ENCODE data around the gene PKLR. TPM values are rescaled to one million over a fixed set of nuclear protein-coding genes. Genes with fewer than 3 reads are reported as not detected.

Gene PKLR
- total and polyA plus RNA-seq, 2 of the 8 experiments (the other 6 are each of a cell fraction or from before 2014, with no cell fraction given) = 2.3 to 7.5 TPM

DNA sequence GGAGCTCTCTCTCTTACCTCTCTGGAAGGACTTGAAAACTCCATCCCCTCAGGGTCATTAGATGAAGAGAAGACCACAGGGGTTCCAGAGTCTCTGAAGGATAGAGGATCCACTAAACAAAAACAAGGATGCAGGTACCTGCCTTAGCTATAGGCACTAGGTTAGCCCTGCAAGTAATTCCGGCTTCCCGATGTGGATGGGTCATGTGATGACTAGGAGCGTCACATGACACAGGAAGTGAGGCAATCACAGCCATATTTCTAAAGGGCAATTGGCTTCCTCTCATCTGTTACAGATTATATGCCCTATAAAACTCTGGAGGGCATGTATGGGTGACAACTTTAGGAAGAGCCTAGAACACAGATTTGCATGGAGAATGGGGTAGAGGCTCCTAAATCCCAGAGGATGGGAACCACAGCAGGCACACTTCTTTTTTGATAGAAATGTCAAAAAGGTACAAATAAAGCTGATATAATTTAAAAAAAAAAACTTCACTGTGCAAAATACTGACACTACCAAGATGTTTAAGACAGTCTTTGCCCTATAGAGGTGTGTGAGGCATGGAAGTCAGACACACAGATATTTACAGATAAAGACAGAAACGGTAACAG lies 60.1 kb downstream of the PKLR start (continued):
- TF ChIP-seq NANOG (IDR thresholded peaks at IDR 0.05; ENCODE audit: insufficient read depth, low read depth, low read length, poor library complexity, severe bottlenecking) = peak; percentile 58
- TF ChIP-seq, protein P1, sequence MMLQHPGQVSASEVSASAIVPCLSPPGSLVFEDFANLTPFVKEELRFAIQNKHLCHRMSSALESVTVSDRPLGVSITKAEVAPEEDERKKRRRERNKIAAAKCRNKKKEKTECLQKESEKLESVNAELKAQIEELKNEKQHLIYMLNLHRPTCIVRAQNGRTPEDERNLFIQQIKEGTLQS (IDR thresholded peaks at IDR 0.05; ENCODE audit: insufficient read depth, low read depth, low read length) = peak; percentile 99
- TF ChIP-seq POLR2AphosphoS5 (IDR thresholded peaks at IDR 0.05; ENCODE audit: low read depth, low read length) = no peak
- TF ChIP-seq FOSL1 (IDR thresholded peaks at IDR 0.05; ENCODE audit: insufficient read depth, low read depth, low read length) = no peak
- TF ChIP-seq TCF12 (IDR thresholded peaks at IDR 0.05; ENCODE audit: low read depth, low read length) = peak; percentile 55; the same call in 1 of the 2 replicates
- peak; percentile 99 for TF ChIP-seq USF2 (IDR thresholded peaks at IDR 0.05; ENCODE audit: low read length)
- TF ChIP-seq, protein P2, sequence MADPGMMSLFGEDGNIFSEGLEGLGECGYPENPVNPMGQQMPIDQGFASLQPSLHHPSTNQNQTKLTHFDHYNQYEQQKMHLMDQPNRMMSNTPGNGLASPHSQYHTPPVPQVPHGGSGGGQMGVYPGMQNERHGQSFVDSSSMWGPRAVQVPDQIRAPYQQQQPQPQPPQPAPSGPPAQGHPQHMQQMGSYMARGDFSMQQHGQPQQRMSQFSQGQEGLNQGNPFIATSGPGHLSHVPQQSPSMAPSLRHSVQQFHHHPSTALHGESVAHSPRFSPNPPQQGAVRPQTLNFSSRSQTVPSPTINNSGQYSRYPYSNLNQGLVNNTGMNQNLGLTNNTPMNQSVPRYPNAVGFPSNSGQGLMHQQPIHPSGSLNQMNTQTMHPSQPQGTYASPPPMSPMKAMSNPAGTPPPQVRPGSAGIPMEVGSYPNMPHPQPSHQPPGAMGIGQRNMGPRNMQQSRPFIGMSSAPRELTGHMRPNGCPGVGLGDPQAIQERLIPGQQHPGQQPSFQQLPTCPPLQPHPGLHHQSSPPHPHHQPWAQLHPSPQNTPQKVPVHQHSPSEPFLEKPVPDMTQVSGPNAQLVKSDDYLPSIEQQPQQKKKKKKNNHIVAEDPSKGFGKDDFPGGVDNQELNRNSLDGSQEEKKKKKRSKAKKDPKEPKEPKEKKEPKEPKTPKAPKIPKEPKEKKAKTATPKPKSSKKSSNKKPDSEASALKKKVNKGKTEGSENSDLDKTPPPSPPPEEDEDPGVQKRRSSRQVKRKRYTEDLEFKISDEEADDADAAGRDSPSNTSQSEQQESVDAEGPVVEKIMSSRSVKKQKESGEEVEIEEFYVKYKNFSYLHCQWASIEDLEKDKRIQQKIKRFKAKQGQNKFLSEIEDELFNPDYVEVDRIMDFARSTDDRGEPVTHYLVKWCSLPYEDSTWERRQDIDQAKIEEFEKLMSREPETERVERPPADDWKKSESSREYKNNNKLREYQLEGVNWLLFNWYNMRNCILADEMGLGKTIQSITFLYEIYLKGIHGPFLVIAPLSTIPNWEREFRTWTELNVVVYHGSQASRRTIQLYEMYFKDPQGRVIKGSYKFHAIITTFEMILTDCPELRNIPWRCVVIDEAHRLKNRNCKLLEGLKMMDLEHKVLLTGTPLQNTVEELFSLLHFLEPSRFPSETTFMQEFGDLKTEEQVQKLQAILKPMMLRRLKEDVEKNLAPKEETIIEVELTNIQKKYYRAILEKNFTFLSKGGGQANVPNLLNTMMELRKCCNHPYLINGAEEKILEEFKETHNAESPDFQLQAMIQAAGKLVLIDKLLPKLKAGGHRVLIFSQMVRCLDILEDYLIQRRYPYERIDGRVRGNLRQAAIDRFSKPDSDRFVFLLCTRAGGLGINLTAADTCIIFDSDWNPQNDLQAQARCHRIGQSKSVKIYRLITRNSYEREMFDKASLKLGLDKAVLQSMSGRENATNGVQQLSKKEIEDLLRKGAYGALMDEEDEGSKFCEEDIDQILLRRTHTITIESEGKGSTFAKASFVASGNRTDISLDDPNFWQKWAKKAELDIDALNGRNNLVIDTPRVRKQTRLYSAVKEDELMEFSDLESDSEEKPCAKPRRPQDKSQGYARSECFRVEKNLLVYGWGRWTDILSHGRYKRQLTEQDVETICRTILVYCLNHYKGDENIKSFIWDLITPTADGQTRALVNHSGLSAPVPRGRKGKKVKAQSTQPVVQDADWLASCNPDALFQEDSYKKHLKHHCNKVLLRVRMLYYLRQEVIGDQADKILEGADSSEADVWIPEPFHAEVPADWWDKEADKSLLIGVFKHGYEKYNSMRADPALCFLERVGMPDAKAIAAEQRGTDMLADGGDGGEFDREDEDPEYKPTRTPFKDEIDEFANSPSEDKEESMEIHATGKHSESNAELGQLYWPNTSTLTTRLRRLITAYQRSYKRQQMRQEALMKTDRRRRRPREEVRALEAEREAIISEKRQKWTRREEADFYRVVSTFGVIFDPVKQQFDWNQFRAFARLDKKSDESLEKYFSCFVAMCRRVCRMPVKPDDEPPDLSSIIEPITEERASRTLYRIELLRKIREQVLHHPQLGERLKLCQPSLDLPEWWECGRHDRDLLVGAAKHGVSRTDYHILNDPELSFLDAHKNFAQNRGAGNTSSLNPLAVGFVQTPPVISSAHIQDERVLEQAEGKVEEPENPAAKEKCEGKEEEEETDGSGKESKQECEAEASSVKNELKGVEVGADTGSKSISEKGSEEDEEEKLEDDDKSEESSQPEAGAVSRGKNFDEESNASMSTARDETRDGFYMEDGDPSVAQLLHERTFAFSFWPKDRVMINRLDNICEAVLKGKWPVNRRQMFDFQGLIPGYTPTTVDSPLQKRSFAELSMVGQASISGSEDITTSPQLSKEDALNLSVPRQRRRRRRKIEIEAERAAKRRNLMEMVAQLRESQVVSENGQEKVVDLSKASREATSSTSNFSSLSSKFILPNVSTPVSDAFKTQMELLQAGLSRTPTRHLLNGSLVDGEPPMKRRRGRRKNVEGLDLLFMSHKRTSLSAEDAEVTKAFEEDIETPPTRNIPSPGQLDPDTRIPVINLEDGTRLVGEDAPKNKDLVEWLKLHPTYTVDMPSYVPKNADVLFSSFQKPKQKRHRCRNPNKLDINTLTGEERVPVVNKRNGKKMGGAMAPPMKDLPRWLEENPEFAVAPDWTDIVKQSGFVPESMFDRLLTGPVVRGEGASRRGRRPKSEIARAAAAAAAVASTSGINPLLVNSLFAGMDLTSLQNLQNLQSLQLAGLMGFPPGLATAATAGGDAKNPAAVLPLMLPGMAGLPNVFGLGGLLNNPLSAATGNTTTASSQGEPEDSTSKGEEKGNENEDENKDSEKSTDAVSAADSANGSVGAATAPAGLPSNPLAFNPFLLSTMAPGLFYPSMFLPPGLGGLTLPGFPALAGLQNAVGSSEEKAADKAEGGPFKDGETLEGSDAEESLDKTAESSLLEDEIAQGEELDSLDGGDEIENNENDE (IDR thresholded peaks at IDR 0.05; ENCODE audit: insufficient replicate concordance, low read length) = no peak
- TF ChIP-seq CHD2 (IDR thresholded peaks at IDR 0.05; ENCODE audit: low read length) = no peak
- no peak for TF ChIP-seq CBX5 (IDR thresholded peaks at IDR 0.05; ENCODE audit: low read depth, low read length)

Measured in H1 (cell line).